ENCODE data around the gene MADD. TPM values are rescaled to one million over a fixed set of nuclear protein-coding genes. Genes with fewer than 3 reads are reported as not detected.

The MADD gene
- total RNA-seq, 1 experiment from 2014 or later = 41.0 TPM

GRCh38 chr11:47249378-47249715 is 20.6 kb upstream of the MADD start:
- Histone ChIP-seq H3T11ph (ENCODE audit: low read length) (no peak overlapping the region), H3K9me3 (ENCODE audit: control insufficient read depth, low read depth, low read length) (no peaks in the 10 kb centered on the region), H2BK120ac (ENCODE audit: low read depth, low read length, poor library complexity, severe bottlenecking) (no peak overlapping the region), H2BK5ac (ENCODE audit: insufficient read length, low read length) (no peak overlapping the region), H3K4ac (ENCODE audit: low read depth, low read length) (no peak overlapping the region), H2BK20ac (ENCODE audit: low read depth, low read length, poor library complexity, severe bottlenecking) (no peak overlapping the region), H4K20me1 (ENCODE audit: control insufficient read depth, insufficient read depth, insufficient read length) (no peaks in the 10 kb centered on the region), H3K23me2 (ENCODE audit: insufficient read length, low read depth, low read length, poor library complexity, severe bottlenecking) (peaks cover 8% of the 10 kb centered on the region), H4K5ac (ENCODE audit: insufficient read length, low read depth, low read length) (no peak overlapping the region), H2BK12ac (ENCODE audit: insufficient read length, low read depth, low read length) (no peak overlapping the region), H4K8ac (replicated peaks; ENCODE audit: insufficient read length, low read depth, low read length) (no peak overlapping the region), H3K4me1 (ENCODE audit: insufficient read depth, low read length) (peaks cover 5% of the 10 kb centered on the region; the same call in 1 of the 2 replicates), H3K27ac (ENCODE audit: insufficient read length, low read depth, low read length) (no peak overlapping the region), H4K91ac (ENCODE audit: insufficient read length, low read depth, low read length) (no peak overlapping the region), H3K56ac (ENCODE audit: insufficient read length, low read depth, low read length) (no peak overlapping the region), H3K14ac (ENCODE audit: insufficient read depth, low read length) (no peak overlapping the region), H3K9ac (ENCODE audit: extremely low read depth, insufficient read length, low read length) (peak overlapping the region; percentile 89), H3K27me3 (ENCODE audit: insufficient read depth, low read length) (no peaks in the 10 kb centered on the region), H3K4me2 (ENCODE audit: insufficient read depth, insufficient read length, low read length) (peak overlapping the region; percentile 92), H3K79me2 (ENCODE audit: insufficient read depth, low read length) (peaks cover 3% of the 10 kb centered on the region; the same call in 1 of the 2 replicates), H3K23ac (ENCODE audit: insufficient read length, low read depth, low read length) (no peak overlapping the region), H2BK15ac (ENCODE audit: low read depth, low read length) (no peak overlapping the region), H3K18ac (ENCODE audit: insufficient read length, low read depth, low read length) (no peak overlapping the region), H2AK5ac (ENCODE audit: insufficient read length, low read length) (no peak overlapping the region), H3K79me1 (ENCODE audit: insufficient read depth, low read depth, low read length, poor library complexity, severe bottlenecking) (no peaks in the 10 kb centered on the region), H2AFZ (ENCODE audit: low read length) (no peak overlapping the region)
- TF ChIP-seq CTCF (conservative IDR thresholded peaks at IDR 0.05) = no peak
- peaks cover 11 to 16% of the 10 kb centered on the region in 2 experiments for H3K4me1 Mint-ChIP-seq
- no peaks in the 10 kb centered on the region; the same call in 1 of the 2 replicates for H3K27me3 Mint-ChIP-seq (ENCODE audit: low read depth)
- WGBS (ENCODE audit: extremely low coverage, insufficient read length, low lambda C conversion rate) = no CpG with 5 or more reads among the region's 3 CpGs
- H3K9me3 Mint-ChIP-seq = no peaks in the 10 kb centered on the region; a peak in 1 of 5 replicates
- no peak for DNase-seq
- peaks cover 0 to 32% (median 24%) of the 10 kb centered on the region in 3 experiments; a peak in 5 of 7 replicates for H3K36me3 Mint-ChIP-seq (ENCODE audit: insufficient read depth in 1 of 3, low read depth in 3 of 3)
- H3K4me3 Mint-ChIP-seq = peak overlapping the region; percentile 99
- peak overlapping the region; percentile 49 to 100 (median 100); a peak in 5 of 7 replicates for H3K27ac Mint-ChIP-seq
